H1 (cell line): ENCODE results near the gene TSG101.

Experiments
- ATF3 ChIP-seq: IDR thresholded peaks from 2 replicates; pipeline ENCODE4 v1.6.1; 2011; ENCODE audit warnings: low read depth, mild to moderate bottlenecking, low read length; ENCODE audit not compliant: insufficient read depth
- BCL11A ChIP-seq, 2 experiments: IDR thresholded peaks; one replicate each; pipeline ENCODE4 v1.6.1; 2011; ENCODE audit warnings: low read depth in 2 of 2, low read length in 2 of 2, mild to moderate bottlenecking in 2 of 2
- CHD2 ChIP-seq: IDR thresholded peaks from 2 replicates; pipeline ENCODE4 v1.6.1; 2012; ENCODE audit warnings: low read length, improper control_type of control experiment
- EGR1 ChIP-seq: IDR thresholded peaks from 2 replicates; pipeline ENCODE4 v1.6.1; 2011; ENCODE audit warnings: low read depth, low read length, borderline replicate concordance
- GABPA ChIP-seq: IDR thresholded peaks from 2 replicates; pipeline ENCODE4 v1.6.1; 2011; ENCODE audit warnings: mild to moderate bottlenecking, low read length, moderate library complexity, borderline replicate concordance; ENCODE audit not compliant: insufficient read depth
- POLR2A ChIP-seq, 2 experiments: IDR thresholded peaks; 1 replicate in 1 of 2; 2 replicates in 1 of 2; pipeline ENCODE4 v1.6.1; 2011; ENCODE audit warnings: low read depth in 2 of 2, low read length in 2 of 2, mild to moderate bottlenecking in 2 of 2; ENCODE audit errors: control extremely low read depth in 1 of 2
- RAD21 ChIP-seq, 2 experiments: IDR thresholded peaks in 1 of 2; conservative IDR thresholded peaks in 1 of 2; 2 replicates each; pipeline ENCODE4 v1.6.1; 2011; ENCODE audit warnings: low read depth in 2 of 2, low read length in 2 of 2, improper control_type of control experiment in 1 of 2, inconsistent platforms in 1 of 2, mild to moderate bottlenecking in 1 of 2, moderate library complexity in 1 of 2
- TAF7 ChIP-seq: optimal IDR thresholded peaks from 2 replicates; pipeline ENCODE3; 2011; ENCODE audit warnings: low read depth, mild to moderate bottlenecking, inconsistent platforms, low read length, moderate library complexity, borderline replicate concordance
- TBP ChIP-seq: IDR thresholded peaks from 2 replicates; pipeline ENCODE4 v1.6.1; 2011; ENCODE audit warnings: low read depth, low read length, improper control_type of control experiment
- TCF12 ChIP-seq: IDR thresholded peaks from 2 replicates; pipeline ENCODE4 v1.6.1; 2011; ENCODE audit warnings: low read depth, mild to moderate bottlenecking, low read length
- TF ChIP-seq, protein P1 (sequence below), 3 experiments: IDR thresholded peaks; 1 replicate in 2 of 3; 2 replicates in 1 of 3; pipeline versions ENCODE4 v1.5.1 to v1.6.1; 2011; ENCODE audit warnings: low read length in 3 of 3, mild to moderate bottlenecking in 3 of 3, inconsistent platforms in 2 of 3, low read depth in 1 of 3, moderate library complexity in 1 of 3; ENCODE audit not compliant: insufficient read depth in 1 of 3; ENCODE audit errors: control extremely low read depth in 1 of 3

GRCh38 chr11:18564149-18564548 is 37.4 kb upstream of the TSG101 start:
- TF ChIP-seq EGR1 (no peak), GABPA (no peak), CHD2 (no peak), TCF12 (no peak), POLR2A (IDR thresholded peaks at IDR 0.05; ENCODE audit: control extremely low read depth in 1 of 2, low read depth in 2 of 2, low read length in 2 of 2) (no peak), ATF3 (no peak), TAF7 (no peak), TBP (no peak), RAD21 (IDR thresholded peaks at IDR 0.05 in 1 of 2, conservative IDR thresholded peaks at IDR 0.05 in 1 of 2; ENCODE audit: low read depth in 2 of 2, low read length in 2 of 2) (no peak), BCL11A (IDR thresholded peaks at IDR 0.05; ENCODE audit: low read depth in 2 of 2, low read length in 2 of 2) (no peak)
- TF ChIP-seq, protein P1, sequence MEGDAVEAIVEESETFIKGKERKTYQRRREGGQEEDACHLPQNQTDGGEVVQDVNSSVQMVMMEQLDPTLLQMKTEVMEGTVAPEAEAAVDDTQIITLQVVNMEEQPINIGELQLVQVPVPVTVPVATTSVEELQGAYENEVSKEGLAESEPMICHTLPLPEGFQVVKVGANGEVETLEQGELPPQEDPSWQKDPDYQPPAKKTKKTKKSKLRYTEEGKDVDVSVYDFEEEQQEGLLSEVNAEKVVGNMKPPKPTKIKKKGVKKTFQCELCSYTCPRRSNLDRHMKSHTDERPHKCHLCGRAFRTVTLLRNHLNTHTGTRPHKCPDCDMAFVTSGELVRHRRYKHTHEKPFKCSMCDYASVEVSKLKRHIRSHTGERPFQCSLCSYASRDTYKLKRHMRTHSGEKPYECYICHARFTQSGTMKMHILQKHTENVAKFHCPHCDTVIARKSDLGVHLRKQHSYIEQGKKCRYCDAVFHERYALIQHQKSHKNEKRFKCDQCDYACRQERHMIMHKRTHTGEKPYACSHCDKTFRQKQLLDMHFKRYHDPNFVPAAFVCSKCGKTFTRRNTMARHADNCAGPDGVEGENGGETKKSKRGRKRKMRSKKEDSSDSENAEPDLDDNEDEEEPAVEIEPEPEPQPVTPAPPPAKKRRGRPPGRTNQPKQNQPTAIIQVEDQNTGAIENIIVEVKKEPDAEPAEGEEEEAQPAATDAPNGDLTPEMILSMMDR (IDR thresholded peaks at IDR 0.05; ENCODE audit: control extremely low read depth in 1 of 3, insufficient read depth in 1 of 3, low read depth in 1 of 3, low read length in 3 of 3) = no peak
